ENCODE results near the gene ZBTB47. TPM values are rescaled to one million over a fixed set of nuclear protein-coding genes. Genes with fewer than 3 reads are reported as not detected.

ZBTB47 gene
- total RNA-seq, 2 donors from 2014 or later: 84.2 to 108 TPM

- Histone ChIP-seq H3K36me3 (no peaks in the 10 kb centered on the region), H3K4me1 (ENCODE audit: control insufficient read depth in 1 of 2, low read depth in 2 of 2) (peaks cover 0 to 6% of the 10 kb centered on the region in 2 donors), H3K27ac (no peak overlapping the region), H3K4me3 (no peak overlapping the region), H3K9me3 (no peaks in the 10 kb centered on the region), H3K27me3 (replicated peaks; ENCODE audit: insufficient read depth) (no peaks in the 10 kb centered on the region)
- ATAC-seq (ENCODE audit: insufficient number of reproducible peaks, low FRiP score, low read depth) (no peak), DNase-seq (ENCODE audit: low spot score) (no peak)
- no peak for TF ChIP-seq CTCF (IDR thresholded peaks at IDR 0.05)
These were observed 53.5 kb downstream of the ZBTB47 start for GRCh38 chr3:42706721-42707619.

- Histone ChIP-seq H3K4me3 (no peak overlapping the region), H3K36me3 (no peaks in the 10 kb centered on the region), H3K9me3 (no peaks in the 10 kb centered on the region), H3K4me1 (ENCODE audit: control insufficient read depth in 1 of 2, low read depth in 2 of 2) (no peaks in the 10 kb centered on the region), H3K27ac (no peak overlapping the region), H3K27me3 (replicated peaks; ENCODE audit: insufficient read depth) (no peaks in the 10 kb centered on the region)
- TF ChIP-seq CTCF (IDR thresholded peaks at IDR 0.05): no peak
- ATAC-seq (ENCODE audit: insufficient number of reproducible peaks, low FRiP score, low read depth) (no peak), DNase-seq (ENCODE audit: low spot score) (no peak)
These were observed 54.3 kb downstream of the ZBTB47 start for GRCh38 chr3:42707620-42708355.

DNA sequence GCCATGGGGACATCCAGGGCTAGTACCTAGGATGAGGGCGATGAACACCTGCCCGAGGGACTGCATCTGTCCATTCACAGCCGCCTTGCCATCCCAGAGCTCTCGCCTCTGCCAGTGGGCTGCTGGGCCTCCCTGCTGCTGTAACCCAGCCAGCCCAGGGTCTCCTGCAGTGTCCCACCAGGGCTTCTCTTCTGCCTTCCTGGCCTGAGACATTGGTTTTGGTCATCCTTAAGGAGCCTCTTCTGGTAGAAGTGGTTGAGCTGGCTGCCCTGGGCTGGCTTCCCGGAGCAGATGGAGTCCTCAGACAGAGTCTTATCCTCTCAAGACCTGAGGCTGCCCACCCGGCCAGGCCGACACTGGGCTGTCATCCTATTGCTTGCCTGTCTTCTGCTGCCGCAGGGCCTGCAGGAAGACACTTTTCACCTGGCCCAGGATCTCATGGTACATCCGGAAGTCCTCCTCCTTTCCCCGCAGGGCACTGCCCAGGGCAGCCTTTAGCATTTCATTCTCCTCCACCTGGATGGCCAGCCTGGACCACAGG lies 55.2 kb downstream of the ZBTB47 start:
- ATAC-seq (ENCODE audit: insufficient number of reproducible peaks, low FRiP score, low read depth) (no peak), DNase-seq (ENCODE audit: low spot score) (no peak)
- H3K27ac ChIP-seq: no peak overlapping the region
- no peaks in the 10 kb centered on the region for H3K36me3 ChIP-seq
- no peaks in the 10 kb centered on the region for H3K27me3 ChIP-seq (replicated peaks; ENCODE audit: insufficient read depth)
- no peaks in the 10 kb centered on the region for H3K9me3 ChIP-seq
- no peaks in the 10 kb centered on the region for H3K4me1 ChIP-seq (ENCODE audit: control insufficient read depth in 1 of 2, low read depth in 2 of 2)
- no peak for TF ChIP-seq CTCF (IDR thresholded peaks at IDR 0.05)
- H3K4me3 ChIP-seq: no peak overlapping the region

GRCh38 chr3:42709621-42710020 lies 56.1 kb downstream of the ZBTB47 start:
- no peaks in the 10 kb centered on the region for H3K9me3 ChIP-seq
- no peak overlapping the region for H3K4me3 ChIP-seq
- H3K36me3 ChIP-seq: no peaks in the 10 kb centered on the region
- no peak for TF ChIP-seq CTCF (IDR thresholded peaks at IDR 0.05)
- no peak overlapping the region for H3K27ac ChIP-seq
- no peaks in the 10 kb centered on the region for H3K4me1 ChIP-seq (ENCODE audit: control insufficient read depth in 1 of 2, low read depth in 2 of 2)
- ATAC-seq (ENCODE audit: insufficient number of reproducible peaks, low FRiP score, low read depth): no peak
- DNase-seq (ENCODE audit: low spot score): no peak
- H3K27me3 ChIP-seq (replicated peaks; ENCODE audit: insufficient read depth): no peaks in the 10 kb centered on the region

All from thoracic aorta (tissue), 2 donors.